ENCODE measurements around the gene WAPL. TPM values are rescaled to one million over a fixed set of nuclear protein-coding genes. Genes with fewer than 3 reads are reported as not detected.

WAPL gene
- total and polyA plus RNA-seq, 9 donors: 24.1 to 32.0 (median 25.3) TPM

- Histone ChIP-seq H3K9me3 (replicated peaks; ENCODE audit: control insufficient read depth, low read depth, low read length) (no peaks in the 10 kb centered on the region), H3K4me3 (ENCODE audit: low read length) (no peak overlapping the region), H3K27ac (ENCODE audit: low read length) (no peak overlapping the region), H3K36me3 (ENCODE audit: control insufficient read depth, insufficient read depth, low read length) (peaks cover 27% of the 10 kb centered on the region), H3K27me3 (ENCODE audit: control insufficient read depth, insufficient read depth, low read length) (no peaks in the 10 kb centered on the region), H3K4me1 (ENCODE audit: control insufficient read depth, insufficient read depth, low read length) (no peaks in the 10 kb centered on the region)
- WGBS (ENCODE audit: insufficient coverage): no CpG with 5 or more reads among the region's 8 CpGs
- no peak for DNase-seq
These were observed 37.9 kb downstream of the WAPL start for GRCh38 chr10:86483664-86484063.

GRCh38 chr10:86481761-86482160 lies 39.8 kb downstream of the WAPL start:
- H3K4me3 ChIP-seq (ENCODE audit: low read length): no peak overlapping the region
- no peak for DNase-seq
- no CpG with 5 or more reads among the region's 1 CpG for WGBS (ENCODE audit: insufficient coverage)
- H3K36me3 ChIP-seq (ENCODE audit: control insufficient read depth, insufficient read depth, low read length): peaks cover 20% of the 10 kb centered on the region
- H3K9me3 ChIP-seq (replicated peaks; ENCODE audit: control insufficient read depth, low read depth, low read length): no peaks in the 10 kb centered on the region
- no peak overlapping the region for H3K27ac ChIP-seq (ENCODE audit: low read length)
- H3K4me1 ChIP-seq (ENCODE audit: control insufficient read depth, insufficient read depth, low read length): no peaks in the 10 kb centered on the region
- H3K27me3 ChIP-seq (ENCODE audit: control insufficient read depth, insufficient read depth, low read length): no peaks in the 10 kb centered on the region

GRCh38 chr10:86480571-86480970 lies 41.0 kb downstream of the WAPL start:
- WGBS (ENCODE audit: insufficient coverage): no CpG with 5 or more reads among the region's 1 CpG
- no peak overlapping the region for H3K27ac ChIP-seq (ENCODE audit: low read length)
- no peak overlapping the region for H3K4me3 ChIP-seq (ENCODE audit: low read length)
- no peaks in the 10 kb centered on the region for H3K27me3 ChIP-seq (ENCODE audit: control insufficient read depth, insufficient read depth, low read length)
- peaks cover 18% of the 10 kb centered on the region for H3K36me3 ChIP-seq (ENCODE audit: control insufficient read depth, insufficient read depth, low read length)
- no peak for DNase-seq
- H3K9me3 ChIP-seq (replicated peaks; ENCODE audit: control insufficient read depth, low read depth, low read length): no peaks in the 10 kb centered on the region
- H3K4me1 ChIP-seq (ENCODE audit: control insufficient read depth, insufficient read depth, low read length): no peaks in the 10 kb centered on the region

- DNase-seq: no peak
- Histone ChIP-seq H3K9me3 (replicated peaks; ENCODE audit: control insufficient read depth, low read depth, low read length) (no peaks in the 10 kb centered on the region), H3K4me3 (ENCODE audit: low read length) (no peak overlapping the region), H3K27me3 (ENCODE audit: control insufficient read depth, insufficient read depth, low read length) (no peaks in the 10 kb centered on the region), H3K4me1 (ENCODE audit: control insufficient read depth, insufficient read depth, low read length) (no peaks in the 10 kb centered on the region), H3K36me3 (ENCODE audit: control insufficient read depth, insufficient read depth, low read length) (peaks cover 17% of the 10 kb centered on the region), H3K27ac (ENCODE audit: low read length) (no peak overlapping the region)
- WGBS (ENCODE audit: insufficient coverage): no CpG with 5 or more reads among the region's 3 CpGs
These were observed 49.5 kb downstream of the WAPL start for GRCh38 chr10:86472061-86472460.

- Histone ChIP-seq H3K27ac (ENCODE audit: low read length) (no peak overlapping the region), H3K4me3 (ENCODE audit: low read length) (no peak overlapping the region), H3K4me1 (ENCODE audit: control insufficient read depth, insufficient read depth, low read length) (no peaks in the 10 kb centered on the region), H3K27me3 (ENCODE audit: control insufficient read depth, insufficient read depth, low read length) (no peaks in the 10 kb centered on the region), H3K9me3 (replicated peaks; ENCODE audit: control insufficient read depth, low read depth, low read length) (no peaks in the 10 kb centered on the region), H3K36me3 (ENCODE audit: control insufficient read depth, insufficient read depth, low read length) (peaks cover 24% of the 10 kb centered on the region)
- 100% methylated on average over 1 of the region's 10 CpGs for WGBS (ENCODE audit: insufficient coverage)
- no peak for DNase-seq
These were observed 59.4 kb downstream of the WAPL start for GRCh38 chr10:86461963-86462804.

GRCh38 chr10:86451604-86451960 lies 70.0 kb downstream of the WAPL start:
- Histone ChIP-seq H3K4me3 (ENCODE audit: low read length) (no peak overlapping the region), H3K27me3 (ENCODE audit: control insufficient read depth, insufficient read depth, low read length) (no peaks in the 10 kb centered on the region), H3K4me1 (ENCODE audit: control insufficient read depth, insufficient read depth, low read length) (no peaks in the 10 kb centered on the region), H3K27ac (ENCODE audit: low read length) (no peak overlapping the region), H3K9me3 (replicated peaks; ENCODE audit: control insufficient read depth, low read depth, low read length) (no peaks in the 10 kb centered on the region), H3K36me3 (ENCODE audit: control insufficient read depth, insufficient read depth, low read length) (peaks cover 40% of the 10 kb centered on the region)
- WGBS (ENCODE audit: insufficient coverage): no CpG with 5 or more reads among the region's 4 CpGs
- DNase-seq: no peak

- no peaks in the 10 kb centered on the region for H3K27me3 ChIP-seq (ENCODE audit: control insufficient read depth, insufficient read depth, low read length)
- H3K9me3 ChIP-seq (replicated peaks; ENCODE audit: control insufficient read depth, low read depth, low read length): no peaks in the 10 kb centered on the region
- DNase-seq: no peak
- 83% methylated on average over 1 of the region's 7 CpGs for WGBS (ENCODE audit: insufficient coverage)
- no peak overlapping the region for H3K27ac ChIP-seq (ENCODE audit: low read length)
- H3K36me3 ChIP-seq (ENCODE audit: control insufficient read depth, insufficient read depth, low read length): peaks cover 42% of the 10 kb centered on the region
- no peaks in the 10 kb centered on the region for H3K4me1 ChIP-seq (ENCODE audit: control insufficient read depth, insufficient read depth, low read length)
- H3K4me3 ChIP-seq (ENCODE audit: low read length): no peak overlapping the region
These were observed 70.6 kb downstream of the WAPL start for GRCh38 chr10:86450806-86451603.

GRCh38 chr10:86449926-86450558 lies 71.5 kb downstream of the WAPL start:
- H3K27ac ChIP-seq (ENCODE audit: low read length): no peak overlapping the region
- no peaks in the 10 kb centered on the region for H3K27me3 ChIP-seq (ENCODE audit: control insufficient read depth, insufficient read depth, low read length)
- no peaks in the 10 kb centered on the region for H3K4me1 ChIP-seq (ENCODE audit: control insufficient read depth, insufficient read depth, low read length)
- no peak overlapping the region for H3K4me3 ChIP-seq (ENCODE audit: low read length)
- DNase-seq: no peak
- WGBS (ENCODE audit: insufficient coverage): 90% methylated on average over 5 of the region's 7 CpGs
- no peaks in the 10 kb centered on the region for H3K9me3 ChIP-seq (replicated peaks; ENCODE audit: control insufficient read depth, low read depth, low read length)
- peaks cover 51% of the 10 kb centered on the region for H3K36me3 ChIP-seq (ENCODE audit: control insufficient read depth, insufficient read depth, low read length)

GRCh38 chr10:86447432-86447831 lies 74.2 kb downstream of the WAPL start:
- no peak overlapping the region for H3K27ac ChIP-seq (ENCODE audit: low read length)
- no peak overlapping the region for H3K4me3 ChIP-seq (ENCODE audit: low read length)
- H3K4me1 ChIP-seq (ENCODE audit: control insufficient read depth, insufficient read depth, low read length): no peaks in the 10 kb centered on the region
- peaks cover 59% of the 10 kb centered on the region for H3K36me3 ChIP-seq (ENCODE audit: control insufficient read depth, insufficient read depth, low read length)
- no CpG with 5 or more reads among the region's 1 CpG for WGBS (ENCODE audit: insufficient coverage)
- H3K27me3 ChIP-seq (ENCODE audit: control insufficient read depth, insufficient read depth, low read length): no peaks in the 10 kb centered on the region
- H3K9me3 ChIP-seq (replicated peaks; ENCODE audit: control insufficient read depth, low read depth, low read length): no peaks in the 10 kb centered on the region
- DNase-seq: no peak

GRCh38 chr10:86446987-86447386 lies 74.6 kb downstream of the WAPL start:
- Histone ChIP-seq H3K27me3 (ENCODE audit: control insufficient read depth, insufficient read depth, low read length) (no peaks in the 10 kb centered on the region), H3K4me1 (ENCODE audit: control insufficient read depth, insufficient read depth, low read length) (no peaks in the 10 kb centered on the region), H3K4me3 (ENCODE audit: low read length) (no peak overlapping the region), H3K9me3 (replicated peaks; ENCODE audit: control insufficient read depth, low read depth, low read length) (no peaks in the 10 kb centered on the region), H3K36me3 (ENCODE audit: control insufficient read depth, insufficient read depth, low read length) (peaks cover 58% of the 10 kb centered on the region), H3K27ac (ENCODE audit: low read length) (no peak overlapping the region)
- WGBS (ENCODE audit: insufficient coverage): no CpG with 5 or more reads among the region's 1 CpG
- DNase-seq: no peak
